HG03280 (cell line): ENCODE results near the gene BSCL2.
"Not testable (repeated sequence)": the region's sequence is repeated elsewhere in the genome, so short reads cannot be mapped to it uniquely, and the experiment has no call there.

Experiments
- ATAC-seq: cut with Tn5 transposase; IDR thresholded peaks from one replicate; pipeline ENCODE4 v1.9.1; 2021; ENCODE audit warnings: mild to moderate bottlenecking, moderate library complexity; ENCODE audit not compliant: unreplicated experiment

BSCL2 gene

GRCh38 chr11:62707277-62707861, at the start of gene BSCL2, which contains the start of gene GNG3:
Gene BSCL2 (minus strand): TSS chr11:62707424. CDS start chr11:62707195, 229 bp downstream.
Gene GNG3 (plus strand): TSS chr11:62707676. CDS start chr11:62708296, 620 bp downstream.
- no peak for ATAC-seq

GRCh38 chr11:62755086-62755615, 47.9 kb upstream of the BSCL2 start:
- ATAC-seq, result no peak

GRCh38 chr11:62753736-62754603, 46.7 kb upstream of the BSCL2 start, which contains the start of gene ZBTB3:
Gene ZBTB3 (minus strand): TSS chr11:62754160. CDS start chr11:62753664, 496 bp downstream.
- ATAC-seq, result peak; percentile 96

GRCh38 chr11:62752994-62753735, 45.9 kb upstream of the BSCL2 start:
- peak; percentile 4 for ATAC-seq

- no peak for ATAC-seq
Measured at GRCh38 chr11:62752177-62752785, 45.1 kb upstream of the BSCL2 start.

GRCh38 chr11:62749931-62750330, 42.7 kb upstream of the BSCL2 start:
- not testable (repeated sequence) for ATAC-seq

GRCh38 chr11:62747475-62748160, 40.4 kb upstream of the BSCL2 start:
- no peak for ATAC-seq

GRCh38 chr11:62737196-62737595, 30.0 kb upstream of the BSCL2 start:
- no peak for ATAC-seq

- ATAC-seq, result no peak
Measured at GRCh38 chr11:62732830-62733229, 25.6 kb upstream of the BSCL2 start.

GRCh38 chr11:62730076-62730475, 22.9 kb upstream of the BSCL2 start:
- ATAC-seq, result not testable (repeated sequence)

- peak; percentile 12 for ATAC-seq
Measured at GRCh38 chr11:62728171-62728988, 21.2 kb upstream of the BSCL2 start, which contains the start of gene TTC9C. Gene TTC9C (plus strand): TSS chr11:62728486. CDS start chr11:62728849, 363 bp downstream.

GRCh38 chr11:62727872-62728170, 20.6 kb upstream of the BSCL2 start:
- ATAC-seq, result peak; percentile 59

GRCh38 chr11:62727165-62727871, 20.1 kb upstream of the BSCL2 start, which contains the start of gene HNRNPUL2:
Gene HNRNPUL2 (minus strand): TSS chr11:62727457. CDS start chr11:62727156, 301 bp downstream.
- ATAC-seq, result peak; percentile 74

- ATAC-seq, result peak; percentile 5
Measured at GRCh38 chr11:62726915-62727164, 19.6 kb upstream of the BSCL2 start.

GRCh38 chr11:62726156-62726914, 19.1 kb upstream of the BSCL2 start:
- no peak for ATAC-seq

- no peak for ATAC-seq
Measured at GRCh38 chr11:62725646-62726045, 18.4 kb upstream of the BSCL2 start.

GRCh38 chr11:62724171-62724570, 16.9 kb upstream of the BSCL2 start:
- no peak for ATAC-seq

- ATAC-seq, result no peak
Measured at GRCh38 chr11:62721994-62722393, 14.8 kb upstream of the BSCL2 start.
